ENCODE results near the gene AK5.
"Not testable (repeated sequence)": the region's sequence is repeated elsewhere in the genome, so short reads cannot be mapped to it uniquely, and the experiment has no call there.

- TF ChIP-seq CTCF (conservative IDR thresholded peaks at IDR 0.05; ENCODE audit: low read depth, low read length); EZH2phosphoT487 (IDR thresholded peaks at IDR 0.05; ENCODE audit: borderline replicate concordance, low read length); EZH2 (IDR thresholded peaks at IDR 0.05; ENCODE audit: low read length, unreplicated experiment): not testable (repeated sequence)
These were observed 230.8 kb downstream of the AK5 start for GRCh38 chr1:77512650-77513049.
